K562 (cell line): ENCODE data around the gene PPM1D. TPM values are rescaled to one million over a fixed set of nuclear protein-coding genes. Genes with fewer than 3 reads are reported as not detected.

ENCODE experiments used
- ATAC-seq: fragments of 200-7000 bp; cut with Tn5 transposase; 3 replicates; pipeline ENCODE4 v1.9.1; 2020; ENCODE audit warnings: moderate library complexity
- BruUV-seq: library from RNA; stranded (reverse); fragments of 400-500 nt; replicated peaks from 2 replicates; lab custom pipeline; 2021; lab: Mats Ljungman, UMichigan
- CTCF ChIA-PET: fragments of 300-600 bp; formaldehyde crosslinking; extraction: SDS; loops from one replicate; lab custom pipeline; 2021; ENCODE audit warnings: low intra/inter-chr PET ratio; lab: Yijun Ruan, JAX
- POLR2A ChIA-PET: fragments of 300-600, 350-650 bp; sonication (Branson Sonifier 250); formaldehyde crosslinking; extraction: SDS; loops from one replicate; lab custom pipeline; 2021; ENCODE audit warnings: antibody characterized with exemption, inconsistent platforms; lab: Yijun Ruan, JAX
- DNase-seq, 4 experiments: peaks; one replicate each; pipeline versions ENCODE4 v3.0.0 to v3.0.0-alpha.2; 2011 to 2018; ENCODE audit warnings: low spot score in 3 of 4, mixed read lengths in 3 of 4; ENCODE audit errors: extremely low read depth in 1 of 4
- FAIRE-seq: peaks from 2 replicates; lab custom pipeline; 2011; peaks lifted over from hg19 to GRCh38; lab: Jason Lieb, UNC
- H2AFZ ChIP-seq: 2 replicates; pipeline ENCODE4 v1.6.0; 2011; ENCODE audit warnings: low read depth, low read length, control low read depth, inconsistent platforms
- H3K27ac ChIP-seq: fragments of 200-600 bp; 3 replicates; pipeline ENCODE4 v1.8.0; 2011; ENCODE audit warnings: low read depth, mild to moderate bottlenecking, control low read depth, inconsistent platforms, low read length, moderate library complexity, mixed read lengths; ENCODE audit errors: extremely low read depth
- H3K27me3 ChIP-seq, 2 experiments: fragments of 300-600 bp in 1 of 2; 2 replicates in 1 of 2; 3 replicates in 1 of 2; pipeline versions ENCODE4 v1.6.0 to v1.8.0; 2011; ENCODE audit warnings: inconsistent platforms in 2 of 2, low read length in 2 of 2, mild to moderate bottlenecking in 1 of 2, mixed read lengths in 1 of 2, moderate library complexity in 1 of 2; ENCODE audit not compliant: control insufficient read depth in 2 of 2, insufficient read depth in 2 of 2
- H3K36me3 ChIP-seq: fragments of 300-600 bp; 3 replicates; pipeline ENCODE4 v1.8.0; 2011; ENCODE audit warnings: mild to moderate bottlenecking, low read length, inconsistent platforms; ENCODE audit not compliant: control insufficient read depth, insufficient read depth
- H3K4me1 ChIP-seq, 2 experiments: fragments of 200-600 bp in 1 of 2; replicated peaks in 1 of 2; 2 replicates in 1 of 2; 3 replicates in 1 of 2; pipeline versions ENCODE4 v1.5.1 to v1.8.0; 2011; ENCODE audit warnings: inconsistent platforms in 2 of 2, low read length in 2 of 2, mild to moderate bottlenecking in 1 of 2, mixed read lengths in 1 of 2, moderate library complexity in 1 of 2; ENCODE audit not compliant: control insufficient read depth in 2 of 2, insufficient read depth in 2 of 2
- H3K4me2 ChIP-seq: 2 replicates; pipeline ENCODE4 v1.6.1; 2011; ENCODE audit warnings: low read length, control low read depth, inconsistent platforms, mixed read lengths; ENCODE audit not compliant: insufficient read depth
- H3K4me3 ChIP-seq: fragments of 200-600 bp; sonication (generic), shearing (Covaris generic); 2 replicates; pipeline ENCODE4 v1.5.1; 2016; ENCODE audit warnings: control low read depth, inconsistent platforms
- H3K79me2 ChIP-seq: fragments of 200-600 bp; 3 replicates; pipeline ENCODE4 v1.8.0; 2011; ENCODE audit warnings: low read length, inconsistent platforms; ENCODE audit not compliant: control insufficient read depth, insufficient read depth
- H3K9ac ChIP-seq, 2 experiments: 2 replicates each; pipeline versions ENCODE4 v1.6.0 to v1.6.1; 2011; ENCODE audit warnings: low read depth in 2 of 2, low read length in 2 of 2, control low read depth in 1 of 2, inconsistent platforms in 1 of 2, mild to moderate bottlenecking in 1 of 2, mixed read lengths in 1 of 2; ENCODE audit not compliant: insufficient read depth in 1 of 2
- H3K9me1 ChIP-seq: one replicate; pipeline ENCODE4 v1.6.0; 2011; ENCODE audit warnings: inconsistent platforms, mild to moderate bottlenecking, low read length, moderate library complexity; ENCODE audit not compliant: control insufficient read depth, insufficient read depth
- H3K9me3 ChIP-seq: replicated peaks from 2 replicates; pipeline ENCODE4 v1.5.1; 2011; ENCODE audit warnings: low read depth, low read length, inconsistent platforms; ENCODE audit not compliant: control insufficient read depth, insufficient read depth
- H4K20me1 ChIP-seq: replicated peaks from 2 replicates; pipeline ENCODE4 v1.6.1; 2011; ENCODE audit warnings: low read length, inconsistent platforms, mixed read lengths; ENCODE audit not compliant: control insufficient read depth, insufficient read depth
- CTBP1 ChIP-seq: fragments of 450-650 bp; IDR thresholded peaks from 2 replicates; pipeline ENCODE4 v1.6.1; 2016; ENCODE audit warnings: borderline replicate concordance
- IRF2 ChIP-seq: sonication (generic); formaldehyde crosslinking; IDR thresholded peaks from 2 replicates; pipeline ENCODE4 v1.8.1; 2022; ENCODE audit warnings: mild to moderate bottlenecking, missing genetic modification reagents
- ZBTB11 ChIP-seq, 3 experiments: fragments of 200-800 bp in 1 of 3; fragments of 250-450 bp in 1 of 3; fragments of 450-650 bp in 1 of 3; sonication (Bioruptor Pico) in 1 of 3; sonication (Bioruptor generic) in 1 of 3; formaldehyde crosslinking in 1 of 3; IDR thresholded peaks; 2 replicates each; pipeline versions ENCODE4 v1.6.1 to v1.8.0; 2016 to 2022; ENCODE audit warnings: mild to moderate bottlenecking in 2 of 3, missing genetic modification characterization in 2 of 3, missing compliant biosample characterization in 1 of 3, moderate library complexity in 1 of 3
- ZBTB12 ChIP-seq: fragments of 250-450 bp; sonication (Bioruptor Pico); IDR thresholded peaks from 2 replicates; pipeline ENCODE4 v1.4.0; 2020
- WGBS: fragments of 100-300 bp; shearing (Covaris generic); methylation state at CpG from one replicate; pipeline ENCODE4 v1.1.6; 2016; ENCODE audit warnings: low coverage, mixed read lengths; ENCODE audit not compliant: insufficient coverage; ENCODE audit errors: missing lambda C conversion rate; 5-methylcytosine and 5-hydroxymethylcytosine counted together
- in situ Hi-C: fragments of 300-500 bp; cut with MboI; formaldehyde crosslinking; loops from 4 replicates; pipeline ENCODE4 v1.15.0; 2018; ENCODE audit warnings: inconsistent platforms, mixed read lengths
- intact Hi-C: fragments of 100-400 bp; cut with micrococcal nuclease; formaldehyde crosslinking; loops from 2 replicates; pipeline ENCODE4 v1.14.2; 2022
- polyA plus RNA-seq, 8 experiments: library from polyadenylated mRNA; depleted of rRNA in 4 of 8; stranded (reverse) in 5 of 8; unstranded in 3 of 8; fragments of >200 nt; fragmentation: Nextera tagmentation in 2 of 8; fragmentation: Illumina TruSeq in 1 of 8; extraction: Ambion mirVana in 2 of 8; extraction: Trizol in 1 of 8; gene quantifications; 2 replicates each; pipeline versions ENCODE4 v1.2.1 to v1.2.3, GENCODE V29; 2011 to 2014; ENCODE audit warnings: inconsistent platforms in 1 of 8, missing spikeins in 1 of 8
- total RNA-seq, 7 experiments: library from RNA; depleted of rRNA in 6 of 7; stranded (reverse); fragments of >200 nt in 6 of 7; fragmentation: Illumina TruSeq in 2 of 7; extraction: Trizol in 2 of 7; gene quantifications; 2 replicates each; pipeline versions ENCODE4 v1.2.1 to v1.2.3, GENCODE V29; 2011 to 2021; ENCODE audit warnings: low replicate concordance in 1 of 7

PPM1D gene
- total and polyA plus RNA-seq, 9 of the 15 experiments (the other 6 are each of a cell fraction or from before 2014, with no cell fraction given) = 2.1 to 19.0 (median 7.8) TPM

GRCh38 chr17:60680754-60681153 is 80.8 kb downstream of the PPM1D start:
- TF ChIP-seq ZBTB12 (CRISPR knock-in tag) (no peak), ZBTB11 (CRISPR knock-in tag; IDR thresholded peaks at IDR 0.05) (peak in 1 of 3 experiments; percentile 91; a peak in 2 of 6 replicates), IRF2 (no peak), CTBP1 (no peak)
- Histone ChIP-seq H3K9ac (no peak overlapping the region), H2AFZ (no peak overlapping the region), H4K20me1 (no peaks in the 10 kb centered on the region), H3K79me2 (no peaks in the 10 kb centered on the region), H3K9me1 (no peaks in the 10 kb centered on the region), H3K27me3 (no peaks in the 10 kb centered on the region), H3K4me3 (no peak overlapping the region), H3K9me3 (no peaks in the 10 kb centered on the region), H3K4me2 (no peak overlapping the region), H3K4me1 (peaks cover 5 to 8% of the 10 kb centered on the region in 2 experiments; a peak in 2 of 5 replicates), H3K27ac (no peak overlapping the region), H3K36me3 (no peaks in the 10 kb centered on the region)
- no TSS peak for BruUV-seq
- in situ Hi-C loops = no loop called here
- intact Hi-C loops = no loop called here
- no peak for FAIRE-seq
- POLR2A ChIA-PET = interaction anchor here (0.6 kb wide), 1 partner anchor 19 kb away, joined by 3 read pairs; no protein-coding TSS in a partner anchor
- WGBS = 54% methylated on average over 6 of the region's 6 CpGs
- DNase-seq = no peak
- CTCF ChIA-PET = no interaction called here
- ATAC-seq = no peak
